MCF 10A (cell line): ENCODE results near the gene CACNA2D3. TPM values are rescaled to one million over a fixed set of nuclear protein-coding genes. Genes with fewer than 3 reads are reported as not detected.

ENCODE experiments used
- BruUV-seq: library from RNA; stranded (reverse); fragments of 400-500 nt; replicated peaks from 2 replicates; lab custom pipeline; 2021; lab: Mats Ljungman, UMichigan
- CTCF ChIA-PET: fragments of 300-600 bp; sonication (Branson Sonifier 250); formaldehyde crosslinking; extraction: SDS; loops from one replicate; lab custom pipeline; 2021; ENCODE audit warnings: antibody characterized with exemption, inconsistent platforms; lab: Yijun Ruan, JAX
- POLR2A ChIA-PET: fragments of 300-600, 350-650 bp; sonication (Branson Sonifier 250); formaldehyde crosslinking; extraction: SDS; loops from one replicate; lab custom pipeline; 2020; ENCODE audit warnings: antibody characterized with exemption, inconsistent platforms; lab: Yijun Ruan, JAX
- DNase-seq: peaks from one replicate; pipeline ENCODE4 v3.0.0-alpha.2; 2018; ENCODE audit not compliant: unreplicated experiment
- H3K27ac Mint-ChIP-seq: one replicate; pipeline ENCODE4 v1.8.0; 2022; ENCODE audit warnings: mild to moderate bottlenecking, low read depth, mixed read lengths; ENCODE audit not compliant: unreplicated experiment
- H3K27me3 Mint-ChIP-seq: one replicate; pipeline ENCODE4 v1.8.0; 2022; ENCODE audit warnings: mixed read lengths; ENCODE audit not compliant: insufficient read depth, unreplicated experiment
- H3K36me3 Mint-ChIP-seq: one replicate; pipeline ENCODE4 v1.8.0; 2022; ENCODE audit warnings: mild to moderate bottlenecking, moderate library complexity, mixed read lengths; ENCODE audit not compliant: insufficient read depth, unreplicated experiment
- H3K4me1 Mint-ChIP-seq: one replicate; pipeline ENCODE4 v1.8.0; 2022; ENCODE audit warnings: mixed read lengths; ENCODE audit not compliant: insufficient read depth, unreplicated experiment
- H3K4me3 Mint-ChIP-seq: one replicate; pipeline ENCODE4 v1.8.0; 2022; ENCODE audit warnings: mild to moderate bottlenecking, moderate library complexity, mixed read lengths; ENCODE audit not compliant: unreplicated experiment
- H3K9me3 Mint-ChIP-seq: one replicate; pipeline ENCODE4 v1.8.0; 2022; ENCODE audit warnings: mixed read lengths; ENCODE audit not compliant: unreplicated experiment
- CTCF ChIP-seq: fragments of 200-600 bp; IDR thresholded peaks from one replicate; pipeline ENCODE4 v1.8.0; 2022; ENCODE audit warnings: antibody characterized with exemption, mild to moderate bottlenecking; ENCODE audit not compliant: unreplicated experiment
- intact Hi-C: fragments of 100-400 bp; cut with micrococcal nuclease; formaldehyde crosslinking; loops from 2 replicates; pipeline ENCODE4 v1.14.1; 2022
- total RNA-seq: library from RNA; stranded (reverse); gene quantifications from 2 replicates; pipeline ENCODE4 v1.2.3, GENCODE V29; 2022

CACNA2D3 gene
- total RNA-seq, 1 experiment from 2014 or later = 2.3 TPM

- Mint-ChIP-seq H3K27me3 (no peaks in the 10 kb centered on the region), H3K27ac (no peak overlapping the region)
Observed at GRCh38 chr3:54710954-54711353, 588.6 kb downstream of the CACNA2D3 start.

GRCh38 chr3:54712539-54712938 lies 590.2 kb downstream of the CACNA2D3 start:
- H3K27ac Mint-ChIP-seq = no peak overlapping the region
- H3K36me3 Mint-ChIP-seq = no peaks in the 10 kb centered on the region
- H3K27me3 Mint-ChIP-seq = no peaks in the 10 kb centered on the region
- no peaks in the 10 kb centered on the region for H3K4me1 Mint-ChIP-seq
- intact Hi-C loops = no loop called here
- no peak for TF ChIP-seq CTCF
- H3K4me3 Mint-ChIP-seq = no peak overlapping the region
- no peaks in the 10 kb centered on the region for H3K9me3 Mint-ChIP-seq
- DNase-seq = no peak
- BruUV-seq = no TSS peak
- ChIA-PET CTCF (no interaction called here), POLR2A (no interaction called here)

More at GRCh38 chr3:54710954-54711353, 588.6 kb downstream of the CACNA2D3 start:
- no peak for DNase-seq
- ChIA-PET CTCF (interaction anchor here (0.7 to 1.1 kb wide), 4 partner anchors 236 to 1653 kb away, joined by 3 to 4 read pairs (median 3); no protein-coding TSS in a partner anchor), POLR2A (interaction anchor here (0.6 kb wide), 1 partner anchor 186 kb away, joined by 3 read pairs; no protein-coding TSS in a partner anchor)
- BruUV-seq = no TSS peak
- intact Hi-C loops = no loop called here
- no peaks in the 10 kb centered on the region for H3K9me3 Mint-ChIP-seq
- TF ChIP-seq CTCF = no peak
- no peak overlapping the region for H3K4me3 Mint-ChIP-seq
- H3K4me1 Mint-ChIP-seq = no peaks in the 10 kb centered on the region
- no peaks in the 10 kb centered on the region for H3K36me3 Mint-ChIP-seq

GRCh38 chr3:54713031-54713430 lies 590.7 kb downstream of the CACNA2D3 start:
- no TSS peak for BruUV-seq
- CTCF ChIA-PET = interaction anchor here (0.6 to 0.7 kb wide), 2 partner anchors 9 to 558 kb away, joined by 4 read pairs; no protein-coding TSS in a partner anchor

GRCh38 chr3:54713455-54713854 lies 591.1 kb downstream of the CACNA2D3 start:
- intact Hi-C loops = no loop called here
- Mint-ChIP-seq H3K4me3 (no peak overlapping the region), H3K27me3 (no peaks in the 10 kb centered on the region), H3K4me1 (no peaks in the 10 kb centered on the region), H3K9me3 (no peaks in the 10 kb centered on the region), H3K27ac (no peak overlapping the region), H3K36me3 (no peaks in the 10 kb centered on the region)
- ChIA-PET POLR2A (no interaction called here), CTCF (interaction anchor here (0.6 to 0.7 kb wide), 3 partner anchors 9 to 558 kb away, joined by 3 to 4 read pairs (median 4); no protein-coding TSS in a partner anchor)
- no peak for TF ChIP-seq CTCF
- DNase-seq = no peak
- no TSS peak for BruUV-seq

More at GRCh38 chr3:54713031-54713430, 590.7 kb downstream of the CACNA2D3 start:
- Mint-ChIP-seq H3K4me1 (no peaks in the 10 kb centered on the region), H3K27ac (no peak overlapping the region), H3K27me3 (no peaks in the 10 kb centered on the region), H3K4me3 (no peak overlapping the region), H3K9me3 (no peaks in the 10 kb centered on the region), H3K36me3 (no peaks in the 10 kb centered on the region)
- intact Hi-C loops = no loop called here
- DNase-seq = no peak
- no peak for TF ChIP-seq CTCF
- POLR2A ChIA-PET = no interaction called here
